GM19240 (cell line): ENCODE measurements around the gene GLI2.

Experiments used
- DNase-seq: peaks from one replicate; pipeline ENCODE4 v3.0.0; 2011; ENCODE audit warnings: low spot score; ENCODE audit not compliant: insufficient read length

The GLI2 gene

GRCh38 chr2:120769076-120769786 is 33.6 kb downstream of the GLI2 start:
- DNase-seq = no peak

GRCh38 chr2:120769787-120770120 is 34.1 kb downstream of the GLI2 start:
- no peak for DNase-seq

GRCh38 chr2:120770176-120770575 is 34.5 kb downstream of the GLI2 start:
- DNase-seq = no peak

GRCh38 chr2:120770641-120771040 is 35.0 kb downstream of the GLI2 start:
- no peak for DNase-seq

GRCh38 chr2:120771111-120771780 is 35.6 kb downstream of the GLI2 start:
- no peak for DNase-seq

GRCh38 chr2:120771781-120772208 is 36.1 kb downstream of the GLI2 start:
- DNase-seq = no peak

GRCh38 chr2:120772261-120772660 is 36.6 kb downstream of the GLI2 start:
- no peak for DNase-seq

- no peak for DNase-seq
These were observed 37.6 kb downstream of the GLI2 start for GRCh38 chr2:120773186-120773800.

GRCh38 chr2:120774557-120775160 is 39.0 kb downstream of the GLI2 start:
- no peak for DNase-seq

GRCh38 chr2:120775194-120775593 is 39.5 kb downstream of the GLI2 start:
- DNase-seq = no peak

GRCh38 chr2:120775801-120776589 is 40.3 kb downstream of the GLI2 start:
- no peak for DNase-seq

- no peak for DNase-seq
These were observed 41.0 kb downstream of the GLI2 start for GRCh38 chr2:120776649-120777048.

GRCh38 chr2:120777170-120777751 is 41.6 kb downstream of the GLI2 start:
- DNase-seq = no peak

GRCh38 chr2:120777787-120778186 is 42.1 kb downstream of the GLI2 start:
- no peak for DNase-seq

GRCh38 chr2:120778244-120778643 is 42.6 kb downstream of the GLI2 start:
- DNase-seq = no peak

GRCh38 chr2:120779781-120780283 is 44.2 kb downstream of the GLI2 start:
- no peak for DNase-seq

GRCh38 chr2:120780402-120780801 is 44.7 kb downstream of the GLI2 start:
- no peak for DNase-seq

- no peak for DNase-seq
These were observed 47.7 kb downstream of the GLI2 start for GRCh38 chr2:120783371-120783791.

GRCh38 chr2:120783969-120784372 is 48.3 kb downstream of the GLI2 start:
- DNase-seq = no peak
